ENCODE measurements around the gene ANO1. TPM values are rescaled to one million over a fixed set of nuclear protein-coding genes. Genes with fewer than 3 reads are reported as not detected.

Gene ANO1
- total RNA-seq, 4 donors from 2014 or later, result 6.8 to 72.6 (median 36.2) TPM

DNA sequence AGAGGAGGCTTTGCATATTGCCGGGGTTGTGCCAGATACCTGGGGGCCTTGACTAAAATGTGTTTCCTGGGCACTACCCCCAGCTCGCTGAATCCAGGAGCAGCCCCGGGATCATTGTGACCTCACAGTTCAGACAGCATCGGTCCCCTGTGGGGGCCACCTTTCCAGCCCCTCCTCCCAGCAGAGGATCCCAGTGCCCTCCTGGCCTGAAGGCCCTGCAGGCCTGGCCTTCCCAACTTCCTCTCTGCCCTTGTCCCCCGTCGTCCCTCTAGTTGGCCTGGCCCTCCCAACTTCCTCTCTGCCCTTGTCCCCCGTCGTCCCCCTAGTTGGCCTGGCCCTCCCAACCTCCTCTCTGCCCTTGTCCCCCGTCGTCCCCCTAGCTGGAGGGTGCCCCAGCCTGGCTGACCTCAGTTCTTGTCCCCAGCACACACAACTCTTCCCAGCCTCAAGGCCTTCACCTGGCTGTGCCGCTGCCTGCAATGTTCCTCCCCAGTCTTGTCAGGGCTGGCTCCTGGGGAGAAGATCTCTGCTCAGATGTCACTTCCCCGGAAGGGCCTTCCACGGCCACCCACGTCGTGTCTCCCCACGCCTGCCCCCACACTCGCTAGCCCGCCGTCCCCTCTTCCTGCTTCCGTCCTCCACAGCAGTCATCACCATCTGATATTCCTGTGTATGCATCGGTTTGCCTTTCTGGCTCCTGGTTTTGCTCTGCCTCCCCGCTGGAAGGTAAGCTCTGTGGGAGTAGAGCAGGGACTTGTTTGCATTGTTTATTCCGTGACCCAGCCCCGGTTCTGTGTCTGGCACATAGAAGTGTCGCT lies 12.6 kb upstream of the ANO1 start:
- no peak overlapping the region for H3K4me3 ChIP-seq
- TF ChIP-seq, protein P1, sequence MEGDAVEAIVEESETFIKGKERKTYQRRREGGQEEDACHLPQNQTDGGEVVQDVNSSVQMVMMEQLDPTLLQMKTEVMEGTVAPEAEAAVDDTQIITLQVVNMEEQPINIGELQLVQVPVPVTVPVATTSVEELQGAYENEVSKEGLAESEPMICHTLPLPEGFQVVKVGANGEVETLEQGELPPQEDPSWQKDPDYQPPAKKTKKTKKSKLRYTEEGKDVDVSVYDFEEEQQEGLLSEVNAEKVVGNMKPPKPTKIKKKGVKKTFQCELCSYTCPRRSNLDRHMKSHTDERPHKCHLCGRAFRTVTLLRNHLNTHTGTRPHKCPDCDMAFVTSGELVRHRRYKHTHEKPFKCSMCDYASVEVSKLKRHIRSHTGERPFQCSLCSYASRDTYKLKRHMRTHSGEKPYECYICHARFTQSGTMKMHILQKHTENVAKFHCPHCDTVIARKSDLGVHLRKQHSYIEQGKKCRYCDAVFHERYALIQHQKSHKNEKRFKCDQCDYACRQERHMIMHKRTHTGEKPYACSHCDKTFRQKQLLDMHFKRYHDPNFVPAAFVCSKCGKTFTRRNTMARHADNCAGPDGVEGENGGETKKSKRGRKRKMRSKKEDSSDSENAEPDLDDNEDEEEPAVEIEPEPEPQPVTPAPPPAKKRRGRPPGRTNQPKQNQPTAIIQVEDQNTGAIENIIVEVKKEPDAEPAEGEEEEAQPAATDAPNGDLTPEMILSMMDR (IDR thresholded peaks at IDR 0.05), result no peak
- TF ChIP-seq POLR2A (IDR thresholded peaks at IDR 0.05), result no peak
- DNase-seq, result no peak
- H3K4me1 ChIP-seq, result no peaks in the 10 kb centered on the region
- intact Hi-C loops (cut with DNase I; ENCODE audit: low total_unique reads), result no loop called here
- H3K36me3 ChIP-seq, result no peaks in the 10 kb centered on the region
- no peaks in the 10 kb centered on the region for H3K27me3 ChIP-seq
- H3K27ac ChIP-seq, result no peak overlapping the region
- H3K9me3 ChIP-seq, result no peaks in the 10 kb centered on the region

DNA sequence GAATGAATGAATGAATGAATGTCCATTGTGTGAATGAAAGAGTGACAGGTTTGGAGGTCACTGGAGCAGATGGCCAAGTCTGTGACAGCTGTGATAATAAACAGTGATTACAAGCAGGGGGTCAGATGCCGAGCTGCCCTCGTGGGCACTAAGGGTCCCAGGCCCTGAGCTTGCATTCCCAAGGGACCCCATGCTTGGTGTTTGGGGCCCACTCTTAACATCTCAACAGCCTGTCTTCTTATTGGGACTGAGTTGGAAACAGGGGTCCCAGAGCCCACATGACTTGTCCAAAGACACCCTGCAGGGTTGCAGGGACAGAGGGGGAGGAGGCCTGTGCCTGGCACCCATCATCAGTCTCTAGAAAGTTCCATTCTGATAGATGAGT lies 12.0 kb upstream of the ANO1 start:
- no peak overlapping the region for H3K27ac ChIP-seq
- no peak for DNase-seq
- no peaks in the 10 kb centered on the region for H3K27me3 ChIP-seq
- H3K36me3 ChIP-seq, result no peaks in the 10 kb centered on the region
- H3K9me3 ChIP-seq, result no peaks in the 10 kb centered on the region
- H3K4me3 ChIP-seq, result no peak overlapping the region
- TF ChIP-seq, protein P1 (IDR thresholded peaks at IDR 0.05), result no peak
- no peak for TF ChIP-seq POLR2A (IDR thresholded peaks at IDR 0.05)
- intact Hi-C loops (cut with DNase I; ENCODE audit: low total_unique reads), result no loop called here
- no peaks in the 10 kb centered on the region for H3K4me1 ChIP-seq

DNA sequence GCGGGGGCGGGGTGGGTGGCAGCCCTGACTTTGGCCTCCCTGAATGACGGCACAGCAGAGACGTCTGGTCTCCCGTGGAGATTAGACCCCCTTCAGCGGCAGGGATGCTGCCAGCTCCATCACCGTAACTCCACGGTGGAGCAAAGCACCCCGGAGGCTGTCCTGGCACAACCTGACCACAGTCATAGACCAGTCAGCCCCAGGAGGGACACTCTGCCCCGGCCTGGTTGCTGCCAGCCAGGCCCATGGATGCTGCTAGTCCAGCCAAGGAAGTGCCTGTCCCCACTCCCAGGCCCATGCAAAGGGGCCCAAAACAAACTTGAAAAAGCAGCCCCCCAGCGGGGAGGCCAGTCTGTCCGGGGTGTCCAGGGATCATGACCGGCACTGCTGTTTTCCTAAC lies 11.5 kb upstream of the ANO1 start:
- no peak for TF ChIP-seq POLR2A (IDR thresholded peaks at IDR 0.05)
- TF ChIP-seq, protein P1 (IDR thresholded peaks at IDR 0.05), result no peak
- no peak overlapping the region for H3K27ac ChIP-seq
- no peaks in the 10 kb centered on the region for H3K36me3 ChIP-seq
- intact Hi-C loops (cut with DNase I; ENCODE audit: low total_unique reads), result no loop called here
- no peaks in the 10 kb centered on the region for H3K4me1 ChIP-seq
- DNase-seq, result no peak
- no peak overlapping the region for H3K4me3 ChIP-seq
- no peaks in the 10 kb centered on the region for H3K9me3 ChIP-seq
- H3K27me3 ChIP-seq, result no peaks in the 10 kb centered on the region

DNA sequence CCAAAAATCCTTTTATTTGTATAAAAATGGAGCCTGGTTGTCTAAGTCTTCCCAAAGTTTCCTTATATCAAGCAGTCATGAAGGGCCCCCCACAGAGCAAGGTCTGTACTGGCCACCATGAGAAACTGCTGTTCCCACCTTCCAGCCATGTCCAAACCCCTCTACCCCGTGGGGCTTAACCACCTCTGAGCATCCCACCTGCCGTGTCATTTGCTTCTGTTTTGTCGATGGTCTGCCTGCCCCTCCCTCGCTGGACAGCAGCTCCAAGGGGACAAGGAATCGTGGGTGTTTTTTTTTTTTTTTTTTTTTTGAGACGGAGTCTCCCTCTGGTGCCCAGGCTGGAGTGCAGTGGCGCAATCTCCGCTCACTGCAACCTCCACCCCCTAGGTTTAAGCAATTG lies 11.1 kb upstream of the ANO1 start:
- intact Hi-C loops (cut with DNase I; ENCODE audit: low total_unique reads), result no loop called here
- no peak overlapping the region for H3K27ac ChIP-seq

More for the DNA sequence above, 11.1 kb upstream of the ANO1 start:
- no peak for TF ChIP-seq POLR2A (IDR thresholded peaks at IDR 0.05)
- TF ChIP-seq, protein P1 (IDR thresholded peaks at IDR 0.05), result no peak
- no peaks in the 10 kb centered on the region for H3K27me3 ChIP-seq
- H3K4me1 ChIP-seq, result no peaks in the 10 kb centered on the region
- no peak overlapping the region for H3K4me3 ChIP-seq
- DNase-seq, result no peak
- H3K36me3 ChIP-seq, result no peaks in the 10 kb centered on the region
- no peaks in the 10 kb centered on the region for H3K9me3 ChIP-seq

Measured in uterus (tissue), 4 donors.